ENCODE measurements around the gene ITGAX.

The ITGAX gene

DNA sequence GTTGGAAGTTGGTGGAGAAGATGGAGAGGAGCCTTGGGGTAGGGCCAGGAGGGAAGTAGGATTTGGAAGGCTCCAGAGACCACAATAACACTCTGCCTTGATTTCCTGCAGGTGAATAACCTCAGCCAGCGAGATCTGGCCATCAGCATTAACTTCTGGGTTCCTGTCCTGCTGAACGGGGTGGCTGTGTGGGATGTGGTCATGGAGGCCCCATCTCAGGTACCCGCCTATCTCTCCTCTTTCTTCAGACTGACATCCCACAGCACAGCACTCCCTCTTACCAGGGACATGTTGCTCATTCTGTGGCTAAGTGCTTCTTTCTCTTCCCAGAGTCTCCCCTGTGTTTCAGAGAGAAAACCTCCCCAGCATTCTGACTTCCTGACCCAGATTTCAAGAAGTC lies 68.3 kb downstream of the ITGAX start:
- H3K27ac Mint-ChIP-seq = no peak overlapping the region
- no peaks in the 10 kb centered on the region for H3K36me3 Mint-ChIP-seq (ENCODE audit: low read depth)
- H3K9me3 Mint-ChIP-seq = no peaks in the 10 kb centered on the region
- H3K4me3 Mint-ChIP-seq = no peak overlapping the region
- H3K4me1 Mint-ChIP-seq (ENCODE audit: low read depth) = peaks cover 41% of the 10 kb centered on the region
- H3K27me3 Mint-ChIP-seq = peaks cover 25% of the 10 kb centered on the region

DNA sequence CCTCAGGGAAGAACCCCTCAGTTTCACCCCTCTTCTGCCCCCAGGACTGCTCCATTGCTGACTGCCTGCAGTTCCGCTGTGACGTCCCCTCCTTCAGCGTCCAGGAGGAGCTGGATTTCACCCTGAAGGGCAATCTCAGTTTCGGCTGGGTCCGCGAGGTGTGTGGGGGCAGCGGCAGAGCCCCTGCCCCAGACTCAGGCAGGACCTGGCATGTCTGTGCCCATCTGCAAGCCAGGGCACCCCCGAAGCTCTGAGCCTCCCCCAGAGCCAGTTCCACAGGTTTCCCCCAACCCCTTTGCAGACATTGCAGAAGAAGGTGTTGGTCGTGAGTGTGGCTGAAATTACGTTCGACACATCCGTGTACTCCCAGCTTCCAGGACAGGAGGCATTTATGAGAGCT lies 68.8 kb downstream of the ITGAX start:
- Mint-ChIP-seq H3K27ac (no peak overlapping the region), H3K4me3 (no peak overlapping the region), H3K27me3 (peaks cover 24% of the 10 kb centered on the region), H3K9me3 (no peaks in the 10 kb centered on the region), H3K4me1 (ENCODE audit: low read depth) (peaks cover 41% of the 10 kb centered on the region), H3K36me3 (ENCODE audit: low read depth) (no peaks in the 10 kb centered on the region)

DNA sequence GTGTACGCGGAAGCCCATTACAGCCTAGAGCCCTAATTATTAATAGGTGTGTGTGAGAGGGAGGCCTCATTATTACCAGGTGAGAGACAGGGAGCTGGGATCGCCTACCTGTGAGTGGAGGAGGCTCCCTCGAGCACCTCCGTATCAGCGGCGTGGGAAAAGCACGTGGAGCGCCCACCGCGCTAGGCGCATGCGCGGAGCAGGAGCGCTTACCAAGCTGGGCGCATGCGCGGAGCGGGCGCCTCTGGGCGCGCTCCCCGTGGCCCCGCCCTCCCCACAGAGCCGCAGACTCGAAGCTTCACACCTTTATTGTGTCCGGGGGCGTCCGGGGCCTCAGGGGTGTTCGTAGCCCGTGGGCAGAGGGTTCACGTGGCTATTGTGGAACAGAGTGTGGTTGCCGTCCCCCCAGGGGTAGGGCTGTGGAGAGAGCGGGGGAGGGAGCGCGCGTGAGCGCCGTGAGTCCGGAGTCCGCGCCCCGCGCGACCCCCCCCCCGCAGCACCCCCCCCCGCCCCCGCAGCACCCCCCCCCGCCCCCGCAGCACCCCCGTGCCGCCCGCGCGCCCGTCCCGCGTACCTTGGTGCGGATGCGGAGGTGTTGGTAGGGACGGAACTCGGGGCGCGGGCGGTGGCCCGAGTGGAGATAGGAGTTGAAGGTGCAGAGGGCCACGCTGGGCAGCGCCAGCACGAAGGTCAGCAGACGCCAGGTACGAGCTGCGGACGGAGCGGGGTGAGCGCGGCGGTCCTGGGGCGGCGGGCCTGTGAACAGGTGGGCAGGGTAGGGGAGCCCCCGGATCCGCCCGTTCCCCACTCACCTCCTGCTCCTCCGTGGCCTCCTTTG lies 72.7 kb downstream of the ITGAX start:
- Mint-ChIP-seq H3K27me3 (peaks cover 16% of the 10 kb centered on the region), H3K4me3 (no peak overlapping the region), H3K9me3 (no peaks in the 10 kb centered on the region), H3K4me1 (ENCODE audit: low read depth) (peaks cover 17% of the 10 kb centered on the region), H3K36me3 (ENCODE audit: low read depth) (no peaks in the 10 kb centered on the region), H3K27ac (no peak overlapping the region)

DNA sequence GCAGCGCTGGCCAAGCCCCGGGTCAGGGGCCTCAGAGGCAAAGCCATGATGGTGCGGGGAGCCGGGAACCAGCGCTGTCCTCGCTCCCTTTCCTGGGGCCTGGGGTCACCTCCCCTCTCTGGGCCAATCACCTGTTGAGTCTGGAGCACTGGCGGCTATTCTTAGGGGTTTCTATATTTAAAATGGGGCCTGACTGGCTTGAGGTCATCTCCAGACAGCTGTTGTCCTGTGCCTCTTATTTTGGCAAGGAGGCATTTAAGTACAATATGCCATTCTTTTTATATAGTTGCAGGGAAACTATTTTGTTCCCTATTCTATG lies 73.3 kb downstream of the ITGAX start, which contains the start of gene COX6A2:
Gene COX6A2 (minus strand): TSS at position 82 of the 319 bp plus-strand sequence. CDS start 35 bp downstream, at position 47.
- Mint-ChIP-seq H3K9me3 (no peaks in the 10 kb centered on the region), H3K4me3 (no peak within 1 kb of the TSS), H3K27ac (no peak within 1 kb of the TSS), H3K4me1 (ENCODE audit: low read depth) (peaks cover 12% of the 10 kb centered on the region), H3K36me3 (ENCODE audit: low read depth) (no peaks in the 10 kb centered on the region), H3K27me3 (peaks cover 15% of the 10 kb centered on the region)

DNA sequence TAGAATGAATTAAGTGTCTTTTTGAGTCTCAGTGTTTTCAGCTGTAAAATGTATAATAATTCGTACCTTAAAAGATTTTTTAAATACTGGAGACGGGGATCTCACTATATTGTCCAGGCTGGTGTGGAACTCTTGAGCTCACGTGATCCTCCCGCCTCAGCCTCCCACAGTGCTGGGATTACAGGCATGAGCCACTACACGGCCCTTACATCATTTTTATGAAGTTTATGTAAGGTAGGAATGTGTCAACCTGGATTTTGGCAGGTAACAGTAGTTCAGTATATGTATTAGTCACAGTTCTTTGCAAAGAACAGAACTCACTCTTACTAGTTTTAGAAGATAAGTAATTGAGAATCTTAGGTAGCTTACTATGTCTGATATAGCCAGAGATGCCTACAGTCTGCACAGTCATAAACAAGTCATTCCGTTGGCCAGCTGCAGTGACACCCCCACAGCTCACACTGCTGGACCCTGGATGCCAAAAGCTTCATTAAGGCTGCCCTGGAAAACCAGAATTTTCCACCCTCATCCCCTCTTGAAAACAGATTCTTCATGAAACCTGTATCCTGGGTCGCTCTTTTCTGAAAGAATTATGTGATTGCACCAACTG lies 73.8 kb downstream of the ITGAX start:
- Mint-ChIP-seq H3K27ac (no peak overlapping the region), H3K4me3 (no peak overlapping the region), H3K27me3 (peaks cover 11% of the 10 kb centered on the region), H3K36me3 (ENCODE audit: low read depth) (no peaks in the 10 kb centered on the region), H3K4me1 (ENCODE audit: low read depth) (peaks cover 7% of the 10 kb centered on the region), H3K9me3 (no peaks in the 10 kb centered on the region)

DNA sequence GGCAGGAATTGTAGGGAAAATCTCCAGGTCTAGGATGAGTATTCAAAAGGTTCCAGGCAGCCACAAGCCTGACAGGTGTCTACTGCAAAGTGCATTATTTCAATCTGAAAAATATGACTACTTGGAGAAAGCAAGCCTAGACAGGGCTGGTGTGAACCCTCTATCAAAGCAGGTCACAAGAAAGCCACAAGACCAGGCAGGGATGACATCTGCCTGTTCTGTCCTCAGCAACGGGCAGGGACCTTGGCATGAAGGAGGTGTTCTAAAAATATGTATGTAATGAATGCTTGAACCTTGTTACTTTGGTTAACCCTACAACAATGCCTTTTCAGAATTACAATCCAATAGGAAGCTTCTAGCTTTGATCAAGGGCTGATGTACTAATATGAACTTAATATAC lies 74.3 kb downstream of the ITGAX start:
- H3K27me3 Mint-ChIP-seq = peaks cover 11% of the 10 kb centered on the region
- H3K36me3 Mint-ChIP-seq (ENCODE audit: low read depth) = no peaks in the 10 kb centered on the region
- H3K4me3 Mint-ChIP-seq = no peak overlapping the region
- no peaks in the 10 kb centered on the region for H3K9me3 Mint-ChIP-seq
- peaks cover 7% of the 10 kb centered on the region for H3K4me1 Mint-ChIP-seq (ENCODE audit: low read depth)
- H3K27ac Mint-ChIP-seq = no peak overlapping the region

DNA sequence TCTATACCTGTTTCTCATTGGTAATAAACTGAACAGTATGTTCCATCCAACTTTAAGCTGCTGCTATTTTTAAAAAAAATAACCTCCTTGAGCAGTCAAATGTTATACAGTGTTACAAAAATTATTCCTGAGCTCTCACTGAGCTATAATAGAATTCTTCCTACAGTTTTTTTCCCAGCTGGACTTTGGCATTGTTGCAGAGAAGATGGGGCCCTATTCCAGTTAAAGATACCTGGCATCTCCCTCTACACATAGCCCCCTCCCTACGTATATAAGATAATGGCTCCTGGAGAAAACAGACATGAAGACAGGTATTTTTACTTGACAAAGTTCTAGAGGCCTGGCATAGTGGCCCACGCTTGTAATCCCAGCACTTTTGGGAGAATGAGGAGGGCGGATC lies 74.8 kb downstream of the ITGAX start:
- H3K4me3 Mint-ChIP-seq = no peak overlapping the region
- no peaks in the 10 kb centered on the region for H3K9me3 Mint-ChIP-seq
- H3K27ac Mint-ChIP-seq = no peak overlapping the region
- H3K36me3 Mint-ChIP-seq (ENCODE audit: low read depth) = no peaks in the 10 kb centered on the region
- H3K27me3 Mint-ChIP-seq = peaks cover 11% of the 10 kb centered on the region
- H3K4me1 Mint-ChIP-seq (ENCODE audit: low read depth) = peaks cover 7% of the 10 kb centered on the region

DNA sequence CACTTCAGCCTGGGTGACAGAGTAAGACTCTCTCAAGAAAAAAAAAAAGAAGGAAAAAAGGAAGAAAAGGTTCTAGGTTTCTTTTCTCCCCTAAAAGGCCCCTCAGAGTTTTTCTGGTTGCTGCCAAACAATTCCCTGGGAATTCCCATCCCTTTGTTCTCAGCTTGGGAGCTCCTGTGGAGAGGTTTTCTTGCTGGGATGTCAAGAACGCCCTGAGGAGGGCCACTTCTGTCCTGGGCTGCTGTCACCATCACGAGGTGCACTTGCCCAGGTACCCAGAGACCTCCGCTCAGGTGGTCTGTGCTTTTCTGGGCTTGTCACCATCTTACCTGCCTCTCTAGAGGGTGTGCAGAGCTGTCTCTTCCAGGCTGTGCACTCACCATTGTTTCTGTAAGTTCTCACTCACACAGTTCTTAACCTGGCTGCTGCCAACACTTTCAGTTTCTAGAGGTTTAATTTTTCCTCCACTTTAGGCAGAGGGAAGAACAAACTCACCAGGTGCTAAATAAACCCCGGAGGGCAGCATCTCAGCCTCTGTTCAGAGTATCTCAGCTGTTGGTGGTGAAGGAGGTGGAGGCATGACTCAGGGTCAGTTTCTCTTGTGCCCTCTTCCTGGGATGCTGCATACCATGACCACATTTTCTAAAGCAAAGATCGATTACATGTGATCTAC lies 75.5 kb downstream of the ITGAX start:
- Mint-ChIP-seq H3K36me3 (ENCODE audit: low read depth) (no peaks in the 10 kb centered on the region), H3K9me3 (no peaks in the 10 kb centered on the region)

More for the DNA sequence above, 75.5 kb downstream of the ITGAX start:
- Mint-ChIP-seq H3K27ac (no peak overlapping the region), H3K27me3 (peaks cover 8% of the 10 kb centered on the region), H3K4me3 (no peak overlapping the region), H3K4me1 (ENCODE audit: low read depth) (peaks cover 7% of the 10 kb centered on the region)

Data from stimulated activated naive CD8-positive, alpha-beta T cell treated with anti-CD3 and anti-CD28 coated beads, Interleukin-15, Interleukin-2, amounts not matched to agents 100 ng/mL and 50 ng/mL, for 24 hours (primary cell).